CMK (cell line): ENCODE results near the gene IFT80.

ENCODE experiments used
- DNase-seq: peaks from one replicate; pipeline ENCODE4 v3.0.0-alpha.2; 2010; ENCODE audit warnings: low read depth

IFT80 gene

GRCh38 chr3:160399125-160400029, at the start of gene IFT80, which contains the start of gene SMC4:
Gene IFT80, minus strand, starts transcription at chr3:160399225. Its CDS starts 14,625 bp downstream, at chr3:160384600.
Gene SMC4, plus strand, starts transcription at chr3:160399650. Its CDS starts 1,177 bp downstream, at chr3:160400827.
- DNase-seq, result peak; percentile 79

- no peak for DNase-seq
These were observed 48.5 kb upstream of the IFT80 start for GRCh38 chr3:160447544-160447943.

GRCh38 chr3:160446522-160447056, 47.6 kb upstream of the IFT80 start:
- no peak for DNase-seq

- no peak for DNase-seq
These were observed 46.8 kb upstream of the IFT80 start for GRCh38 chr3:160445854-160446253.

GRCh38 chr3:160444411-160444810, 45.4 kb upstream of the IFT80 start:
- DNase-seq, result no peak

GRCh38 chr3:160440687-160441086, 41.7 kb upstream of the IFT80 start:
- no peak for DNase-seq

GRCh38 chr3:160437083-160437455, 38.0 kb upstream of the IFT80 start:
- DNase-seq, result no peak

GRCh38 chr3:160435747-160436146, 36.7 kb upstream of the IFT80 start:
- DNase-seq, result no peak

GRCh38 chr3:160435095-160435494, 36.1 kb upstream of the IFT80 start:
- no peak for DNase-seq

GRCh38 chr3:160434071-160434470, 35.0 kb upstream of the IFT80 start:
- no peak for DNase-seq

GRCh38 chr3:160427832-160428424, 28.9 kb upstream of the IFT80 start:
- DNase-seq, result no peak

- DNase-seq, result no peak
These were observed 18.3 kb upstream of the IFT80 start for GRCh38 chr3:160417311-160417710.

GRCh38 chr3:160413613-160414248, 14.7 kb upstream of the IFT80 start:
- peak; percentile 37 for DNase-seq

GRCh38 chr3:160412477-160412876, 13.5 kb upstream of the IFT80 start:
- no peak for DNase-seq

GRCh38 chr3:160409812-160410610, 11.0 kb upstream of the IFT80 start:
- DNase-seq, result no peak

GRCh38 chr3:160403796-160404470, 4.9 kb upstream of the IFT80 start:
- no peak for DNase-seq

- DNase-seq, result no peak
These were observed 4.1 kb upstream of the IFT80 start for GRCh38 chr3:160403028-160403545.

- no peak for DNase-seq
These were observed 3.4 kb upstream of the IFT80 start for GRCh38 chr3:160402221-160403027.

GRCh38 chr3:160401291-160402095, 2.5 kb upstream of the IFT80 start:
- DNase-seq, result no peak
